ENCODE data around the gene HK2. TPM values are rescaled to one million over a fixed set of nuclear protein-coding genes. Genes with fewer than 3 reads are reported as not detected.

HK2 gene
- polyA plus RNA-seq, 2 of the 4 experiments (the other 2 are of a cell fraction): 0.37 to 1.2 TPM

DNA sequence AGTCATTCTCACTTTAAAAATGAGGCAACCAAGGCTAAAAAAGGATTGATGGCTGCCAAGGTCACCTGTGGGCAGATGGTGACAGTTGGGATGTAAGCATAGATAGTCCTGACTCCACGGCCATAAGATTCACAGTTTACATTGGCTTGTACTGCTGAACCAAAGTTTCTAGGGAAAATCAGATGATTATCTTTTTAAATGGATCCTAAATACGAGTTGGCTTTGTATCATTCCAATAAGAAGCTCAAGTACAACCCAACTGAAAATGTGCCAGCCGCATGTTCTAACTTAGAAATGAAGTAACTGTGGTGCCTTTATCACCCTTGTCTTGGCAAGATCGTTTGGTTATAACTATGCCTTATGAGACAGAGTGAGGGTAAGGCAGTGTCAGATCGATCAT is 27.6 kb downstream of the HK2 start (continued):
- no peak for TF ChIP-seq ZNF302 (CRISPR knock-in tag; IDR thresholded peaks at IDR 0.05)

DNA sequence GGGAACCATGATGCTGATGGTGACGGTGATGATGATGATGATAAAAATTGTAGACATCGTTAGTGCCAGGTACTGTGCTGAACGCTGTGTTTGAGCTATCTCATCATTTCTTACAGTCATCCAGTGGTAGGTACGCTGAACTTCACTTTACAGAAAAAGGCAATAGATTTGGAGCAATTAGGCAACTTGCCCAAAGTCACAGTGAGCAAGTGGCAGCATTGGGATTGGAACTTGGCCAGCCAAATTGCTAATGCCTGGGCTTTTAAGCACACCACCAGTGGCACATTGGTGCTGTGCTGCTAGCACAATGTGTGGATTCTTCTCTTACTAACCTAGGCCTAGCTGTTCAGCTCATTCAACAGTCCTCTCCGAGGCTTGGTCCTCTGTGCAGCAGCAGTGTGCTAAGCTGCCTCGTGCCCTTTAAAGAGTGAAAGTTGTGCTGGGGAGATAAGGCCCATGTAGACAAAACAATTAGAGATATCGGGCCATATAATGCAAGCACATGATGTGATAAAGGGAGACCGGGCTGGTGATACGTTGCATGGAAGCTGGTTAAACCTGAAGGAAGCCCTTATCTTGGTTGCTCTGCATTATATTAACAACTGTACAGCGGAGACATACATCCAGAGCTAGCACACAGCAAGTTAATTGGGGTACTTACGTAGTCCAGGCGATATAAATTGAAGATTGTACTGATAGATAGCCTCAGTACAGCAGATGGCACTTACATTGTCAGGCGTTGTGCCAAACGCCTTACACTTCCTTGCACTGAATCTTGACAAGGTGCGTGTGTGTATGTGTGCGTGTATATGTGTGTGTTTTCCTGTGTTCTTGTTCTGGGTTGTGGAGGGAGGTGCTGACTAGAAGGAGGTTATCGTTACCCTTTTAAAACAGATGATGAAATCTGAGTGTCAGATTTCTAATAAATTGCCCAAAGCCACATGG is 28.4 kb downstream of the HK2 start:
- TF ChIP-seq RARB (CRISPR knock-in tag; IDR thresholded peaks at IDR 0.05) (no peak), TP53 (CRISPR knock-in tag; IDR thresholded peaks at IDR 0.05) (no peak), POLR2AphosphoS2 (conservative IDR thresholded peaks at IDR 0.05; ENCODE audit: low read length) (no peak), REST (IDR thresholded peaks at IDR 0.05) (no peak), GATA3 (IDR thresholded peaks at IDR 0.05; ENCODE audit: borderline replicate concordance) (no peak), NPAS2 (CRISPR knock-in tag; IDR thresholded peaks at IDR 0.05; ENCODE audit: borderline replicate concordance) (no peak), EHF (CRISPR knock-in tag; IDR thresholded peaks at IDR 0.05) (no peak), FOXS1 (CRISPR knock-in tag; IDR thresholded peaks at IDR 0.05) (no peak), HOXA7 (CRISPR knock-in tag; IDR thresholded peaks at IDR 0.05) (no peak)
- Histone ChIP-seq H3K4me3 (no peak overlapping the region), H3K4me1 (0 out of 3 replicates have a peak, but pooled peaks cover 4% of the 10 kb centered on the region), H3K27ac (no peak overlapping the region), H3K9me3 (no peaks in the 10 kb centered on the region), H3K4me2 (no peak overlapping the region)
- FAIRE-seq: no peak
- no peak for DNase-seq (ENCODE audit: low read depth in 1 of 2, low spot score in 1 of 2)
- ATAC-seq: no peak
- CTCF ChIA-PET: interaction anchor here (0.7 to 5.2 kb wide), 7 partner anchors 13 to 778 kb away, joined by 3 to 57 read pairs (median 3); no protein-coding TSS in a partner anchor
- POLR2A ChIA-PET: no interaction called here
- 85% methylated on average over 17 of the region's 17 CpGs for WGBS (ENCODE audit: missing lambda C conversion rate)

GRCh38 chr2:74863802-74864248 is 29.9 kb downstream of the HK2 start:
- 66% methylated on average over 3 of the region's 3 CpGs for WGBS (ENCODE audit: missing lambda C conversion rate)
- Histone ChIP-seq H3K27ac (no peak overlapping the region), H3K4me1 (0 out of 3 replicates have a peak, but pooled peaks cover 4% of the 10 kb centered on the region), H3K4me3 (no peak overlapping the region), H3K9me3 (no peaks in the 10 kb centered on the region), H3K4me2 (no peak overlapping the region)
- FAIRE-seq (no peak), DNase-seq (ENCODE audit: low read depth in 1 of 2, low spot score in 1 of 2) (no peak), ATAC-seq (no peak)
- TF ChIP-seq POLR2AphosphoS2 (conservative IDR thresholded peaks at IDR 0.05; ENCODE audit: low read length) (no peak), CTCF (IDR thresholded peaks at IDR 0.05) (no peak), MAFK (IDR thresholded peaks at IDR 0.05; ENCODE audit: partially characterized antibody) (no peak), NR3C1 (IDR thresholded peaks at IDR 0.05) (no peak), RCOR1 (IDR thresholded peaks at IDR 0.05; ENCODE audit: low read depth, low read length) (no peak), EHF (CRISPR knock-in tag; IDR thresholded peaks at IDR 0.05) (no peak), HOXB5 (CRISPR knock-in tag; IDR thresholded peaks at IDR 0.05) (no peak), MAX (IDR thresholded peaks at IDR 0.05) (no peak), ATOH8 (CRISPR knock-in tag; IDR thresholded peaks at IDR 0.05; ENCODE audit: low read depth) (no peak), EHMT2 (IDR thresholded peaks at IDR 0.05; ENCODE audit: low read depth) (no peak), FOXS1 (CRISPR knock-in tag; IDR thresholded peaks at IDR 0.05) (no peak), ELK1 (IDR thresholded peaks at IDR 0.05; ENCODE audit: low read depth, low read length) (no peak), FOSL2 (IDR thresholded peaks at IDR 0.05) (no peak), FOSL2 (CRISPR knock-in tag; IDR thresholded peaks at IDR 0.05) (no peak), BHLHE40 (IDR thresholded peaks at IDR 0.05; ENCODE audit: low read depth, low read length) (no peak), ZC3H11A (IDR thresholded peaks at IDR 0.05) (no peak), ZNF302 (CRISPR knock-in tag; IDR thresholded peaks at IDR 0.05) (no peak)
- TF ChIP-seq, protein P1, sequence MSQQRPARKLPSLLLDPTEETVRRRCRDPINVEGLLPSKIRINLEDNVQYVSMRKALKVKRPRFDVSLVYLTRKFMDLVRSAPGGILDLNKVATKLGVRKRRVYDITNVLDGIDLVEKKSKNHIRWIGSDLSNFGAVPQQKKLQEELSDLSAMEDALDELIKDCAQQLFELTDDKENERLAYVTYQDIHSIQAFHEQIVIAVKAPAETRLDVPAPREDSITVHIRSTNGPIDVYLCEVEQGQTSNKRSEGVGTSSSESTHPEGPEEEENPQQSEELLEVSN (IDR thresholded peaks at IDR 0.05; ENCODE audit: borderline replicate concordance, low read depth): no peak
- ChIA-PET CTCF (interaction anchor here (1.0 to 5.2 kb wide), 3 partner anchors 9 to 27 kb away, joined by 4 to 57 read pairs (median 7); no protein-coding TSS in a partner anchor), POLR2A (no interaction called here)

Measured in A549 (cell line).